Heart left ventricle (tissue), 16 donors: ENCODE measurements around the gene ZBTB4. TPM values are rescaled to one million over a fixed set of nuclear protein-coding genes. Genes with fewer than 3 reads are reported as not detected.
A peak's percentile ranks its signal among the peaks of the same experiment; 100 is the strongest.

ENCODE experiments used
- ATAC-seq, 4 donors: fragments of 200-7000 bp; cut with Tn5 transposase; one replicate each; pipeline ENCODE4 v1.9.1; 2020 to 2022; ENCODE audit warnings: moderate library complexity in 4 of 4, mild to moderate bottlenecking in 3 of 4, moderate number of reproducible peaks in 1 of 4
- DNase-seq, 5 donors: peaks; one replicate each; pipeline ENCODE4 v3.0.0-alpha.2; 2020
- H3K27ac ChIP-seq, 12 donors: fragments of 200-600 bp; sonication (generic) in 4 of 12; one replicate each; pipeline versions ENCODE4 v1.5.0 to v1.8.0; 2016 to 2022; ENCODE audit warnings: mild to moderate bottlenecking in 2 of 12
- H3K27me3 ChIP-seq, 9 donors: fragments of 200-600 bp; sonication (generic) in 2 of 9; one replicate each; pipeline versions ENCODE4 v1.5.1 to v1.8.0; 2016 to 2022; ENCODE audit warnings: mild to moderate bottlenecking in 3 of 9
- H3K36me3 ChIP-seq, 9 donors: fragments of 200-600 bp; sonication (generic) in 2 of 9; one replicate each; pipeline versions ENCODE4 v1.5.0 to v1.8.0; 2018 to 2022; ENCODE audit warnings: mild to moderate bottlenecking in 2 of 9
- H3K4me1 ChIP-seq, 12 donors: fragments of 200-600 bp; sonication (generic) in 4 of 12; one replicate each; pipeline versions ENCODE4 v1.5.0 to v1.8.0; 2016 to 2022; ENCODE audit warnings: mild to moderate bottlenecking in 3 of 12
- H3K4me3 ChIP-seq, 12 donors: fragments of 200-600 bp; sonication (generic) in 4 of 12; one replicate each; pipeline versions ENCODE4 v1.5.0 to v1.8.0; 2017 to 2022; ENCODE audit warnings: mild to moderate bottlenecking in 9 of 12, moderate library complexity in 4 of 12
- H3K9me3 ChIP-seq, 12 donors: fragments of 200-600 bp; sonication (generic) in 4 of 12; one replicate each; pipeline versions ENCODE4 v1.5.0 to v1.8.0; 2016 to 2022; ENCODE audit warnings: mild to moderate bottlenecking in 1 of 12
- CTCF ChIP-seq, 12 donors: fragments of 200-600 bp; sonication (generic) in 4 of 12; IDR thresholded peaks; one replicate each; pipeline versions ENCODE4 v1.5.0 to v1.8.0; 2018 to 2022; ENCODE audit warnings: antibody characterized with exemption in 12 of 12, mild to moderate bottlenecking in 5 of 12
- POLR2A ChIP-seq, 2 donors: fragments of 450-650 bp; IDR thresholded peaks; one replicate each; pipeline ENCODE4 v1.6.1; 2017; ENCODE audit warnings: antibody characterized with exemption in 2 of 2, mild to moderate bottlenecking in 2 of 2, moderate library complexity in 2 of 2
- WGBS, 4 donors: extraction: QIAGEN DNeasy Blood & Tissue Kit in 2 of 4; methylation state at CpG; one replicate each; pipeline versions ENCODE4 v1.1.5 to v1.1.7; 2013 to 2018; 5-methylcytosine and 5-hydroxymethylcytosine counted together
- intact Hi-C, 10 donors: fragments of 100-400 bp; cut with DNase I; formaldehyde crosslinking; loops; one replicate each; pipeline versions ENCODE4 v1.11.1 to v1.14.2; 2022
- polyA plus RNA-seq, 2 donors: library from polyadenylated mRNA; stranded (reverse); fragments of 200-250 nt; gene quantifications; one replicate each; pipeline ENCODE4 v1.2.3, GENCODE V29; 2013
- total RNA-seq, 9 donors: library from RNA; depleted of rRNA in 2 of 9; stranded (reverse); fragments of >200 nt in 2 of 9; fragmentation: NEBNext Ultra II Directional in 3 of 9; extraction: Animal tissue kit (Norgen Biotek cat#: 25700) in 3 of 9; gene quantifications; one replicate each; pipeline versions ENCODE4 v1.1.0 to v1.2.4, GENCODE V29; 2016 to 2023
- donor health status: ischemic (EF 13 %, LVEDD 7.1; RV severe dilation, severe dysfunction).
- donor health status: healthy with polysubstance abuse.
- donor health status: DM: no; HTN: yes; CAD: no.
- donor health status: DM: no; HTN: no; CAD: no.
- donor health status: ischemic (EF 25% LVEDD 6.9; RV normal size, moderate dysfunction).
- donor health status: ischemic (EF 25% LVEDD 5.7; RV mildly dilated, moderate dysfunction).
- donor health status: healthy.
- donor health status: DM: yes; HTN: yes; CAD: no.
- donor health status: ischemic (EF 35%, LVEDD 5.7; RV mildly dilated, moderate dysfunction).
- donor health status: nonischemic (EF 11% LVEDD 7.7; RV severe dilation, severe dysfunction).
- donor health status: DM: yes; HTN: yes; CAD: no.
- donor health status: PGD.
- donor health status: ischemic (EF 29% LVEDD 5.4; RV normal size, mild dysfunction).
- donor health status: nonischemic (EF 23%, LVEDD 6.1; RV moderate dilation, normal function).

ZBTB4 gene
- total and polyA plus RNA-seq, 11 donors: 29.3 to 77.2 (median 58.9) TPM

- Histone ChIP-seq H3K36me3 (peaks cover 3 to 39% (median 35%) of the 10 kb centered on the region in 9 donors), H3K9me3 (no peaks in the 10 kb centered on the region), H3K4me3 (no peak overlapping the region), H3K4me1 (peaks cover 0 to 15% (median 0%) of the 10 kb centered on the region in 12 donors), H3K27ac (no peak overlapping the region), H3K27me3 (no peaks in the 10 kb centered on the region)
- peak in 1 of 4 donors; percentile 21 for ATAC-seq
- no peak for DNase-seq
- intact Hi-C loops: loop anchor here in 5 of 10 donors (2.0 to 10.0 kb wide), 4 partner anchors 41 to 161 kb away; partner anchors contain the start of genes TNFSF13 (in 3 of the 5), SENP3 (in 2 of the 5), KCTD11 (in 1 of the 5) and TMEM95 (in 1 of the 5)
- TF ChIP-seq CTCF (IDR thresholded peaks at IDR 0.05) (no peak), POLR2A (IDR thresholded peaks at IDR 0.05) (no peak)
- 86 to 92% (median 87%) methylated on average over 13 of the region's 13 CpGs for WGBS, 4 donors
Measured at GRCh38 chr17:7515911-7516610, 36.6 kb upstream of the ZBTB4 start.

GRCh38 chr17:7513850-7514419 lies 34.5 kb upstream of the ZBTB4 start:
- intact Hi-C loops: loop anchor here (1.0 to 10.0 kb wide), 6 partner anchors 43 to 159 kb away; partner anchors contain the start of genes SENP3 (in 6 of the 10), TNFSF13 (in 3 of the 10), KCTD11 (in 1 of the 10) and TMEM95 (in 1 of the 10)
- peak in 1 of 4 donors; percentile 10 for ATAC-seq
- TF ChIP-seq POLR2A (IDR thresholded peaks at IDR 0.05): no peak
- TF ChIP-seq CTCF (IDR thresholded peaks at IDR 0.05): no peak

GRCh38 chr17:7512824-7513540 lies 33.6 kb upstream of the ZBTB4 start:
- Histone ChIP-seq H3K27me3 (no peaks in the 10 kb centered on the region), H3K4me3 (no peak overlapping the region), H3K27ac (no peak overlapping the region), H3K9me3 (no peaks in the 10 kb centered on the region), H3K4me1 (peaks cover 0 to 15% (median 0%) of the 10 kb centered on the region in 12 donors), H3K36me3 (peaks cover 5 to 69% (median 66%) of the 10 kb centered on the region in 9 donors)
- ATAC-seq: no peak
- intact Hi-C loops: loop anchor here in 4 of 10 donors (5.0 to 10.0 kb wide), 3 partner anchors 44 to 158 kb away; partner anchors contain the start of genes SENP3 (in 2 of the 4), KCTD11 (in 1 of the 4), TMEM95 (in 1 of the 4) and TNFSF13 (in 1 of the 4)
- WGBS, 4 donors: 87 to 90% (median 90%) methylated on average over 20 of the region's 20 CpGs
- DNase-seq: no peak
- TF ChIP-seq POLR2A (IDR thresholded peaks at IDR 0.05) (no peak), CTCF (IDR thresholded peaks at IDR 0.05) (no peak)

More at GRCh38 chr17:7513850-7514419, 34.5 kb upstream of the ZBTB4 start:
- no peak for DNase-seq
- H3K9me3 ChIP-seq: no peaks in the 10 kb centered on the region
- H3K4me1 ChIP-seq: peaks cover 0 to 15% (median 0%) of the 10 kb centered on the region in 12 donors
- no peak overlapping the region for H3K27ac ChIP-seq
- peaks cover 3 to 60% (median 56%) of the 10 kb centered on the region in 9 donors for H3K36me3 ChIP-seq
- WGBS, 4 donors: 75 to 80% (median 78%) methylated on average over 17 of the region's 17 CpGs
- no peak overlapping the region for H3K4me3 ChIP-seq
- H3K27me3 ChIP-seq: no peaks in the 10 kb centered on the region
